ENCODE data around the gene STARD7. TPM values are rescaled to one million over a fixed set of nuclear protein-coding genes. Genes with fewer than 3 reads are reported as not detected.

STARD7 gene
- total RNA-seq, 4 donors from 2014 or later: 93.4 to 122 (median 107) TPM

- ATAC-seq: no peak
- Histone ChIP-seq H3K36me3 (no peaks in the 10 kb centered on the region), H3K27ac (no peak overlapping the region), H3K4me3 (no peak overlapping the region), H3K4me1 (no peaks in the 10 kb centered on the region), H3K9me3 (no peaks in the 10 kb centered on the region), H3K27me3 (peaks cover 10% of the 10 kb centered on the region)
- TF ChIP-seq POLR2AphosphoS5 (IDR thresholded peaks at IDR 0.05) (no peak), EP300 (IDR thresholded peaks at IDR 0.05) (no peak), CTCF (IDR thresholded peaks at IDR 0.05) (no peak), POLR2A (IDR thresholded peaks at IDR 0.05) (no peak)
- WGBS, 2 donors (ENCODE audit: low coverage in 1 of 2): 83% methylated on average over 4 of the region's 7 CpGs; no CpG with 5 or more reads in 1 of the 2 donors
Observed at GRCh38 chr2:96153991-96154431, 54.6 kb downstream of the STARD7 start.

DNA sequence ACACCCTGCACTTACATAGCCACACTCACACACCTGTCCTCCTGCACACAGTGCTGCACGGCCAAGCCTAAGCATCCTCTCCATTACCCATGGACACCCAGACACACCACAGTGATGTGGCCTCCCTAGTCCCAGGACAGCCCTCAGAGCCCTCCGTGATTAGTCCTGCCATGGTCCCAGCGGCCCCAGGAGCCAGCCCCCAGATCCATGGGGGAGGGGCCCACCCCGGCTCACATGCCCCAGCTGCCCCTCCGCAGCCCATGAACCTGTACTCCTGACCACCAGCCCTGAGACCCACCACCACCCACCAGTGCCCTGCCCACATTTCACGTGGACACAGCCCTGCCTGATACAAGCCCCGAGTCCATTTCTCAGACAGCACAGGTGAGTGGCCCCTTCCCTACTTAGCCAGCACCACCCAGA lies 55.3 kb downstream of the STARD7 start:
- no peak overlapping the region for H3K4me3 ChIP-seq
- ATAC-seq: no peak
- no peaks in the 10 kb centered on the region for H3K9me3 ChIP-seq
- TF ChIP-seq POLR2AphosphoS5 (IDR thresholded peaks at IDR 0.05): no peak
- no peak for TF ChIP-seq CTCF (IDR thresholded peaks at IDR 0.05)
- no peak for TF ChIP-seq EP300 (IDR thresholded peaks at IDR 0.05)
- TF ChIP-seq POLR2A (IDR thresholded peaks at IDR 0.05): no peak
- WGBS, 2 donors (ENCODE audit: low coverage in 1 of 2): 100% methylated on average over 1 of the region's 7 CpGs; no CpG with 5 or more reads in 1 of the 2 donors
- H3K36me3 ChIP-seq: no peaks in the 10 kb centered on the region
- peaks cover 10% of the 10 kb centered on the region for H3K27me3 ChIP-seq
- no peak overlapping the region for H3K27ac ChIP-seq
- peaks cover 0 to 6% (median 0%) of the 10 kb centered on the region in 3 donors for H3K4me1 ChIP-seq

DNA sequence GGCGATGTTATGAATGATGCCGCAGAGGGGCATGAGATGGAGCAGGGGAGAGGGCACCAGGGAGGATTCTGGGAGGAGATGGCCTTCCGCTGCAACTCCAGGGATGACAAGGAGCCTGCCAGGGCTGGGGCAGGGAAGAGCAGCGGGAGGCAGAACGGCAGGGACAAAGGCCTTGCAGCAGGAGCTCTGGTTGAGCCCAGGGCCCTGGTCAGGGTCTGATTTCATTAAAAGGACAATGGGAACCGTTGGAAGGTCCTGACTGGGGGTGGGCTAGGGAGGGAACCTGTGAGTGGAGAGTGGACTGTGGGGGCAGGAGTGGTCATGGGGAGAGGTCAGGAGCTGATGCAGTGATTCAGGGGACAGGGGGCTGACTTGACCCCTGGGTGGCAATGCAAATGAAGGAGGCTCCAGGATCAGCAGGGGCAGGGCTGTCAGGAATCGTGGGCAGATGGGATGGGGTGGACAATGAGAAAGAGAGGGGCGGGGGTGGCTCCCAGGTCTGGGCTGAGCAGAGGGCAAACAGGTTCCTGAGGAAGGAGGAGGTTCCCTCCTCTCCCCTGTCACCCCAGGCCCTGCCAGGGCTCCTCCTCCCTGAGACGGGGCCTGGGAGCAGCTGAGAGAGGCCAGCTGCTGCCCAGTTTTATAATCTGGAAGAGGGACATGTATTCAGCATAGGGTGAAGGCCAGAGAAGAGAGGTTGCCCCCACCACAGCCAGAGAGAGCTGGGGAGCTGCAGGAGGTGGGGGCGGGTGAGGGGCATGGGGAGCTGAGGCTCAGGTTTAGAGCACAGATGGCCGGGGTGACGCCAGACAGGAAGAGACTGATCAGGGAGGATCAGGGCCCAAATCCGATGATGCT lies 56.1 kb downstream of the STARD7 start:
- whole genome bisulfite sequencing, 2 donors (ENCODE audit: low coverage in 1 of 2): 75 to 77% methylated on average over 2 to 8 of the region's 13 CpGs
- peaks cover 0 to 11% (median 0%) of the 10 kb centered on the region in 3 donors for H3K4me1 ChIP-seq
- TF ChIP-seq EP300 (IDR thresholded peaks at IDR 0.05) (no peak), POLR2A (IDR thresholded peaks at IDR 0.05) (no peak)
- ATAC-seq: no peak
- no peak overlapping the region for H3K4me3 ChIP-seq
- H3K36me3 ChIP-seq: no peaks in the 10 kb centered on the region
- H3K9me3 ChIP-seq: no peaks in the 10 kb centered on the region
- peaks cover 10% of the 10 kb centered on the region for H3K27me3 ChIP-seq
- H3K27ac ChIP-seq: no peak overlapping the region

- ATAC-seq: no peak
- no peaks in the 10 kb centered on the region for H3K36me3 ChIP-seq
- 75 to 100% methylated on average over 2 to 5 of the region's 9 CpGs for WGBS, 2 donors (ENCODE audit: low coverage in 1 of 2)
Observed at GRCh38 chr2:96151595-96152303, 56.9 kb downstream of the STARD7 start.

More at GRCh38 chr2:96151595-96152303, 56.9 kb downstream of the STARD7 start:
- Histone ChIP-seq H3K4me1 (peaks cover 0 to 15% (median 0%) of the 10 kb centered on the region in 3 donors), H3K27ac (no peak overlapping the region), H3K4me3 (no peak overlapping the region), H3K9me3 (no peaks in the 10 kb centered on the region), H3K27me3 (peaks cover 4% of the 10 kb centered on the region)
- TF ChIP-seq CTCF (IDR thresholded peaks at IDR 0.05) (no peak), POLR2A (IDR thresholded peaks at IDR 0.05) (no peak), EP300 (IDR thresholded peaks at IDR 0.05) (no peak), POLR2AphosphoS5 (IDR thresholded peaks at IDR 0.05) (no peak)

Data from gastroesophageal sphincter (tissue), 4 donors.